WTC11 (cell line): ENCODE data around the gene GJD3. TPM values are rescaled to one million over a fixed set of nuclear protein-coding genes. Genes with fewer than 3 reads are reported as not detected.

Experiments used
- ATAC-seq: fragments of 200-7000 bp; cut with Tn5 transposase; 2 replicates; pipeline ENCODE4 v1.10.0; 2021; ENCODE audit warnings: mild to moderate bottlenecking, moderate library complexity
- CTCF ChIA-PET: fragments of 300-600 bp; sonication (Branson Sonifier 250); formaldehyde crosslinking; loops from one replicate; lab custom pipeline; 2021; ENCODE audit warnings: antibody characterized with exemption; lab: Charles Lee
- POLR2A ChIA-PET: fragments of 350-600 bp; sonication (Branson Sonifier 250); formaldehyde crosslinking; loops from one replicate; lab custom pipeline; 2021; ENCODE audit warnings: antibody characterized with exemption; lab: Charles Lee
- DNase-seq: peaks from one replicate; pipeline ENCODE4 v3.0.0; 2021; ENCODE audit warnings: low spot score
- H3K27ac Mint-ChIP-seq: 2 replicates; pipeline ENCODE4 v1.8.0; 2021; ENCODE audit warnings: mixed read lengths
- H3K27me3 Mint-ChIP-seq: 2 replicates; pipeline ENCODE4 v1.8.0; 2021; ENCODE audit warnings: low read depth, mild to moderate bottlenecking, moderate library complexity, mixed read lengths
- H3K36me3 Mint-ChIP-seq: 2 replicates; pipeline ENCODE4 v1.8.0; 2021; ENCODE audit warnings: mixed read lengths
- H3K4me1 Mint-ChIP-seq: 2 replicates; pipeline ENCODE4 v1.8.0; 2022; ENCODE audit warnings: mixed read lengths
- H3K4me3 Mint-ChIP-seq: 2 replicates; pipeline ENCODE4 v1.8.0; 2021; ENCODE audit warnings: mild to moderate bottlenecking, moderate library complexity, mixed read lengths
- H3K9me3 Mint-ChIP-seq: 2 replicates; pipeline ENCODE4 v1.8.0; 2021; ENCODE audit warnings: mixed read lengths
- ATF1 ChIP-seq: sonication (generic); formaldehyde crosslinking; IDR thresholded peaks from 2 replicates; pipeline ENCODE4 v1.8.1; 2023; ENCODE audit warnings: mild to moderate bottlenecking, moderate library complexity, missing genetic modification reagents
- ATF2 ChIP-seq: sonication (generic); formaldehyde crosslinking; IDR thresholded peaks from 2 replicates; pipeline ENCODE4 v1.8.1; 2022; ENCODE audit warnings: low read depth, missing genetic modification reagents, borderline replicate concordance
- ATF3 ChIP-seq: sonication (generic); formaldehyde crosslinking; conservative IDR thresholded peaks from 2 replicates; pipeline ENCODE4 v1.8.1; 2022; ENCODE audit warnings: mild to moderate bottlenecking, missing genetic modification reagents
- CTCF ChIP-seq: fragments of 200-600 bp; IDR thresholded peaks from 2 replicates; pipeline ENCODE4 v1.8.0; 2022; ENCODE audit warnings: antibody characterized with exemption
- E2F1 ChIP-seq: sonication (generic); formaldehyde crosslinking; IDR thresholded peaks from 2 replicates; pipeline ENCODE4 v1.8.0; 2022; ENCODE audit warnings: mild to moderate bottlenecking, missing genetic modification reagents
- FOXP1 ChIP-seq: sonication (generic); formaldehyde crosslinking; IDR thresholded peaks from 2 replicates; pipeline ENCODE4 v1.8.0; 2022; ENCODE audit warnings: missing genetic modification reagents, mild to moderate bottlenecking, moderate library complexity, borderline replicate concordance
- FOXP4 ChIP-seq: sonication (generic); formaldehyde crosslinking; IDR thresholded peaks from 2 replicates; pipeline ENCODE4 v1.8.0; 2022; ENCODE audit warnings: mild to moderate bottlenecking, missing genetic modification reagents
- GABPB1 ChIP-seq: sonication (generic); formaldehyde crosslinking; IDR thresholded peaks from 2 replicates; pipeline ENCODE4 v1.8.1; 2023; ENCODE audit warnings: mild to moderate bottlenecking, missing genetic modification reagents
- GTF2I ChIP-seq: fragments of 250-450 bp; sonication (Bioruptor Pico); conservative IDR thresholded peaks from 2 replicates; pipeline ENCODE4 v1.4.0; 2021; ENCODE audit warnings: mild to moderate bottlenecking
- NFYB ChIP-seq: sonication (generic); formaldehyde crosslinking; conservative IDR thresholded peaks from 2 replicates; pipeline ENCODE4 v1.8.0; 2022; ENCODE audit warnings: low read depth, missing genetic modification reagents
- NR1H2 ChIP-seq: sonication (generic); formaldehyde crosslinking; IDR thresholded peaks from 2 replicates; pipeline ENCODE4 v1.9.0; 2021; ENCODE audit warnings: mild to moderate bottlenecking, moderate library complexity, missing genetic modification reagents
- RORB ChIP-seq: fragments of 250-450 bp; sonication (Bioruptor Pico); IDR thresholded peaks from 2 replicates; pipeline ENCODE4 v1.9.0; 2021; ENCODE audit warnings: mild to moderate bottlenecking
- SOX15 ChIP-seq: fragments of 250-450 bp; sonication (Bioruptor Pico); IDR thresholded peaks from 2 replicates; pipeline ENCODE4 v1.9.0; 2021; ENCODE audit warnings: mild to moderate bottlenecking
- ZNF219 ChIP-seq: sonication (generic); formaldehyde crosslinking; IDR thresholded peaks from 2 replicates; pipeline ENCODE4 v1.8.0; 2023; ENCODE audit warnings: missing genetic modification reagents, mild to moderate bottlenecking, borderline replicate concordance
- ZNF232 ChIP-seq: sonication (generic); formaldehyde crosslinking; IDR thresholded peaks from 2 replicates; pipeline ENCODE4 v1.8.0; 2022; ENCODE audit warnings: mild to moderate bottlenecking, missing genetic modification reagents
- ZNF281 ChIP-seq: sonication (generic); formaldehyde crosslinking; IDR thresholded peaks from 2 replicates; pipeline ENCODE4 v1.8.0; 2023; ENCODE audit warnings: mild to moderate bottlenecking, missing genetic modification reagents
- ZNF317 ChIP-seq: sonication (generic); formaldehyde crosslinking; IDR thresholded peaks from 2 replicates; pipeline ENCODE4 v1.8.1; 2023; ENCODE audit warnings: low read depth, mild to moderate bottlenecking, moderate library complexity, missing genetic modification reagents, borderline replicate concordance
- ZNF396 ChIP-seq: fragments of 250-450 bp; sonication (Bioruptor Pico); IDR thresholded peaks from 2 replicates; pipeline ENCODE4 v1.8.0; 2021; ENCODE audit warnings: mild to moderate bottlenecking, moderate library complexity, borderline replicate concordance
- ZNF425 ChIP-seq: fragments of 250-450 bp; sonication (Bioruptor Pico); conservative IDR thresholded peaks from 2 replicates; pipeline ENCODE4 v1.9.0; 2021; ENCODE audit warnings: mild to moderate bottlenecking
- ZSCAN18 ChIP-seq: fragments of 250-450 bp; sonication (Bioruptor Pico); IDR thresholded peaks from 2 replicates; pipeline ENCODE4 v2.1.2; 2022; ENCODE audit warnings: mild to moderate bottlenecking, moderate library complexity
- total RNA-seq: library from RNA; stranded (reverse); gene quantifications from 3 replicates; pipeline ENCODE4 v1.2.3, GENCODE V29; 2021

Gene GJD3
- total RNA-seq, 1 experiment from 2014 or later, result 2.3 TPM

GRCh38 chr17:40320756-40321523 is 43.6 kb downstream of the GJD3 start:
- peaks cover 19% of the 10 kb centered on the region for H3K27me3 Mint-ChIP-seq
- peaks cover 60% of the 10 kb centered on the region for H3K4me1 Mint-ChIP-seq
- no peak for TF ChIP-seq ATF2 (CRISPR knock-in tag)
- no peak for TF ChIP-seq E2F1 (CRISPR knock-in tag)
- no peak for TF ChIP-seq RORB (CRISPR knock-in tag)
- no peak for TF ChIP-seq ATF3 (CRISPR knock-in tag)
- TF ChIP-seq ZNF232, result no peak
- TF ChIP-seq ZNF219, result no peak
- TF ChIP-seq ZSCAN18 (CRISPR knock-in tag), result no peak
- no peak for TF ChIP-seq ZNF317
- no peak for TF ChIP-seq GTF2I
- no peak for TF ChIP-seq FOXP1 (CRISPR knock-in tag)
- TF ChIP-seq NFYB, result no peak
- TF ChIP-seq CTCF, result no peak
- no peak for TF ChIP-seq GABPB1 (CRISPR knock-in tag)
- TF ChIP-seq SOX15 (CRISPR knock-in tag), result no peak
- no peak overlapping the region for H3K4me3 Mint-ChIP-seq
- H3K9me3 Mint-ChIP-seq, result no peaks in the 10 kb centered on the region
- DNase-seq (no peak), ATAC-seq (no peak)
- ChIA-PET POLR2A (no interaction called here), CTCF (interaction anchor here (3.4 kb wide), 1 partner anchor 33 kb away, joined by 15 read pairs; no protein-coding TSS in a partner anchor)
- no peak overlapping the region for H3K27ac Mint-ChIP-seq
- no peaks in the 10 kb centered on the region for H3K36me3 Mint-ChIP-seq

GRCh38 chr17:40319651-40320540 is 44.6 kb downstream of the GJD3 start:
- H3K27me3 Mint-ChIP-seq, result peaks cover 22% of the 10 kb centered on the region
- no peak for TF ChIP-seq NR1H2 (CRISPR knock-in tag)
- no peak for TF ChIP-seq ZNF425 (CRISPR knock-in tag)
- no peak for TF ChIP-seq FOXP4
- TF ChIP-seq ATF1, result no peak
- no peak for TF ChIP-seq ZNF396 (CRISPR knock-in tag)
- no peak for TF ChIP-seq ZNF281 (CRISPR knock-in tag)

More at GRCh38 chr17:40319651-40320540, 44.6 kb downstream of the GJD3 start:
- Mint-ChIP-seq H3K36me3 (no peaks in the 10 kb centered on the region), H3K9me3 (no peaks in the 10 kb centered on the region), H3K4me3 (peak overlapping the region; percentile 49), H3K27ac (no peak overlapping the region), H3K4me1 (peaks cover 65% of the 10 kb centered on the region)
- no peak for ATAC-seq
- POLR2A ChIA-PET, result interaction anchor here (1.0 to 1.5 kb wide), 2 partner anchors 10 to 25 kb away, joined by 4 to 5 read pairs; no protein-coding TSS in a partner anchor
- DNase-seq, result no peak
- CTCF ChIA-PET, result interaction anchor here (0.9 to 3.4 kb wide), 7 partner anchors 10 to 42 kb away, joined by 3 to 15 read pairs (median 8); partner anchors contain the start of gene RARA
